ENCODE results near the gene MINAR2. TPM values are rescaled to one million over a fixed set of nuclear protein-coding genes. Genes with fewer than 3 reads are reported as not detected.

The MINAR2 gene
- total RNA-seq (2021; fragmentation: NEBNext Ultra II Directional; extraction: Animal tissue kit (Norgen Biotek cat#: 25700)): not detected
- long read RNA-seq: 0 reads

DNA sequence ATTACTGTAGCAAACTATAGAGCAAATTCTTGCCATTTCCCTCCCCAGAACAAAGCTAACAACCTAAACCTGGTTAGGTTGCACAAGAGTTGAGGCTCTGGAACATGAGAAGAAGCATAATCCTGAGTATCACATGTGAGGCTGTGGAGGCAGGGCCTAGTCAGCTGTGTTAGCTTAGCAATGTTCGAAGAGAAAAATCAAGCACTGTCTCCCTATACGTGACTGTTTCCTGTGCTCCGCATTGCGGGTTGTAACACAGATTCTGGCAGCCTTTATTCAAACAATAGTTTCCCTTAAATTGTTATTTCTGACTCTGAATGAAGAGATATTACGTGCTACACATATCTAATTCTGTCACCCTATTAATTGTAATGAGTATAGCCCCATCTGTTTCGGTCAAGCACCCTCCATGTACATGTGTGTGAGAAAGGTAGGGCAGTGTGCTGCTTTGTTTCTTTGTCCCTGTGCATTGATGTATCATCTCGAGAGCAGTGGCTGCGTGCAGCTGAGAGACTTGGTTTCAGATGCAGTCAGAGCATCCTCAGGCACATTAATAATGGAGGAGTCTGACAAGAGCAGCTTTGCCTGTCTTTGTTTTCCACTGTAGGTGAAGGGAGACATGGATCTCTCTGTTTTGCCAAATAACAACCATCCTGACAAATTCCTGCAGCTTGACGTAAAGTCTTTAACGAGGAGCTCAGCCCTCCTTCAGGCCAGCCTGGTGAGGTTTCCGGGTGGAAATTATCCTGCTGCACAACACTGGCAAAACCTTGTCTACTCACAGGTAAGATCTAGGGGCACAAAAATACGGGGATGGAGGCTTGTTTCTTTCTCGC lies at the start of gene MINAR2:
MINAR2 (plus strand) TSS at position 523 of the 836 bp plus-strand sequence; CDS start at position 620, 97 bp downstream.
- peaks cover 2% of the 10 kb centered on the region; the same call in 1 of the 2 replicates for H3K27me3 Mint-ChIP-seq (ENCODE audit: insufficient read depth)
- no peak within 1 kb of the TSS for H3K27ac Mint-ChIP-seq
- H3K36me3 Mint-ChIP-seq (ENCODE audit: low read depth): no peaks in the 10 kb centered on the region
- no peak for DNase-seq
- no peak for TF ChIP-seq CTCF (IDR thresholded peaks at IDR 0.05)
- no peaks in the 10 kb centered on the region for H3K4me1 Mint-ChIP-seq (ENCODE audit: low read depth)
- H3K4me3 Mint-ChIP-seq: no peak within 1 kb of the TSS
- H3K9me3 Mint-ChIP-seq: peaks cover 20% of the 10 kb centered on the region; the same call in 1 of the 2 replicates

DNA sequence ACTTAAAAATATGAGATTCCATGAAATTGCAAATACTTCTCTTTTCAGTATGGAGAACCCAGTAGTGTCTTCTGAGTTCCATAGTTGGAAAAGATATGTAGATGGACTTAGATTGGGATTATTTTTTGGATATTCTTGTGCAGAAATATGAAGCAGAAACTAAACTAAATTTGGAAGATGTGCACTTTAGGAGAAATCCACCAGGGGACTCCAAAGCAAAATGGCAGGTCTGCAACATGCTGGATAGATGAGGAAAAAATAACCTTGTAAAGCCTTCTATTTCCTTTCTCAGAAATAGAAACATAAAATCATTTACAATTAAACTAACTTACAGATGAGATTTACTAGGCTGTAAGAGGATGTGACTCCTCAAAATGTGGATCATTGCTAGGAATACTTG lies 49.2 kb upstream of the MINAR2 start:
- DNase-seq: no peak
- H3K27me3 Mint-ChIP-seq (ENCODE audit: insufficient read depth): peaks cover 1% of the 10 kb centered on the region; the same call in 1 of the 2 replicates
- no peak overlapping the region for H3K27ac Mint-ChIP-seq
- no peaks in the 10 kb centered on the region for H3K4me1 Mint-ChIP-seq (ENCODE audit: low read depth)
- H3K4me3 Mint-ChIP-seq: no peak overlapping the region
- no peaks in the 10 kb centered on the region; the same call in 1 of the 2 replicates for H3K36me3 Mint-ChIP-seq (ENCODE audit: low read depth)
- no peak; the same call in 1 of the 2 replicates for TF ChIP-seq CTCF (IDR thresholded peaks at IDR 0.05)
- H3K9me3 Mint-ChIP-seq: peaks cover 23% of the 10 kb centered on the region

DNA sequence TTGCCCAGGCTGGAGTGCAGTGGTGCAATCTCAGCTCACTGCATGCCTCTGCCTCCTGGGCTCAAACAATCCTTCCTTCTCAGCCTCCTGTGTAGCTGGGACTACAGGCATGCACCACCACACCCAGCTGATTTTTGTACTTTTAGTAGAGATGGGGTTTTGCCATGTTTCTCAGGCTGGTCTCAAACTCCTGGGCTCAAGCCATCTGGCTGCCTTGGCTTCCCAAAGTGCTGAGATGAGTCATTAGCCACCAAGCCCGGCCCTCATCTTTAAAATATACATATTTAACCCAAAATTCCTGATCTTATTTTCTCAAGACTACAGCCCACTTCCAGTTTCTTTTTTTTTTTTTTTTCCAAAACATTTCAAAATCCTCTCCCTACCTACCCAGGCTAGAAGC lies 31.7 kb upstream of the MINAR2 start:
- no peaks in the 10 kb centered on the region for H3K4me1 Mint-ChIP-seq (ENCODE audit: low read depth)
- TF ChIP-seq CTCF (IDR thresholded peaks at IDR 0.05): no peak
- H3K27me3 Mint-ChIP-seq (ENCODE audit: insufficient read depth): no peaks in the 10 kb centered on the region
- no peak for DNase-seq
- H3K4me3 Mint-ChIP-seq: no peak overlapping the region
- H3K27ac Mint-ChIP-seq: no peak overlapping the region
- H3K9me3 Mint-ChIP-seq: peaks cover 21% of the 10 kb centered on the region
- H3K36me3 Mint-ChIP-seq (ENCODE audit: low read depth): peaks cover 4% of the 10 kb centered on the region; the same call in 1 of the 2 replicates

- Mint-ChIP-seq H3K27me3 (ENCODE audit: insufficient read depth) (no peaks in the 10 kb centered on the region), H3K4me3 (no peak overlapping the region), H3K36me3 (ENCODE audit: low read depth) (peaks cover 4% of the 10 kb centered on the region; the same call in 1 of the 2 replicates), H3K4me1 (ENCODE audit: low read depth) (no peaks in the 10 kb centered on the region), H3K9me3 (peaks cover 24% of the 10 kb centered on the region), H3K27ac (no peak overlapping the region)
- TF ChIP-seq CTCF (IDR thresholded peaks at IDR 0.05): no peak
- DNase-seq: no peak
Observed at GRCh38 chr5:129716651-129717050, 31.2 kb upstream of the MINAR2 start.

GRCh38 chr5:129717751-129718310 lies 30.1 kb upstream of the MINAR2 start:
- no peaks in the 10 kb centered on the region for H3K4me1 Mint-ChIP-seq (ENCODE audit: low read depth)
- no peak overlapping the region for H3K4me3 Mint-ChIP-seq
- DNase-seq: no peak
- peaks cover 4% of the 10 kb centered on the region; the same call in 1 of the 2 replicates for H3K36me3 Mint-ChIP-seq (ENCODE audit: low read depth)
- H3K27me3 Mint-ChIP-seq (ENCODE audit: insufficient read depth): no peaks in the 10 kb centered on the region
- peaks cover 26% of the 10 kb centered on the region for H3K9me3 Mint-ChIP-seq
- no peak for TF ChIP-seq CTCF (IDR thresholded peaks at IDR 0.05)
- no peak overlapping the region for H3K27ac Mint-ChIP-seq

Measured in HFFc6 (cell line).